B cell (primary cell): ENCODE results near the gene PPP2R5A. TPM values are rescaled to one million over a fixed set of nuclear protein-coding genes. Genes with fewer than 3 reads are reported as not detected.
A peak's percentile ranks its signal among the peaks of the same experiment; 100 is the strongest.

Experiments
- ATAC-seq: fragments of 200-7000 bp; cut with Tn5 transposase; one replicate; pipeline ENCODE4 v1.10.0; 2021; ENCODE audit warnings: low read depth, mild to moderate bottlenecking, moderate number of reproducible peaks, moderate library complexity
- CTCF ChIA-PET: fragments of 350-600 bp; sonication (Branson Sonifier 250); formaldehyde crosslinking; loops from one replicate; lab custom pipeline; 2021; ENCODE audit warnings: antibody characterized with exemption, inconsistent platforms; lab: Charles Lee
- POLR2A ChIA-PET: fragments of 350-600 bp; sonication (Branson Sonifier 250); formaldehyde crosslinking; loops from one replicate; lab custom pipeline; 2021; ENCODE audit warnings: antibody characterized with exemption; lab: Charles Lee
- DNase-seq: peaks from one replicate; pipeline ENCODE4 v3.0.0; 2013
- H2AFZ ChIP-seq: 2 replicates; pipeline ENCODE4 v1.6.1; 2012; ENCODE audit warnings: mild to moderate bottlenecking, low read depth, low read length; ENCODE audit not compliant: insufficient read depth, poor library complexity, severe bottlenecking
- H3K27ac ChIP-seq, 2 donors: 1 replicate in 1 of 2; 2 replicates in 1 of 2; pipeline ENCODE4 v1.5.1; 2012 to 2013; ENCODE audit warnings: low read length in 2 of 2, mild to moderate bottlenecking in 2 of 2, moderate library complexity in 1 of 2
- H3K27me3 ChIP-seq, 4 experiments: fragments of 200-600 bp in 1 of 4; sonication (generic) in 1 of 4; replicated peaks in 1 of 4; 1 replicate in 2 of 4; 2 replicates in 2 of 4; pipeline versions ENCODE4 v1.6.1 to v1.7.0; 2013 to 2016; ENCODE audit warnings: low read length in 3 of 4, mild to moderate bottlenecking in 2 of 4, mixed read lengths in 1 of 4, moderate library complexity in 1 of 4; ENCODE audit not compliant: insufficient read depth in 4 of 4, control insufficient read depth in 3 of 4; ENCODE audit errors: control extremely low read depth in 1 of 4
- H3K36me3 ChIP-seq, 2 experiments: replicated peaks in 1 of 2; 1 replicate in 1 of 2; 2 replicates in 1 of 2; pipeline versions ENCODE4 v1.6.1 to v1.7.1; 2013; ENCODE audit warnings: low read length in 1 of 2; ENCODE audit not compliant: insufficient read depth in 2 of 2, control insufficient read depth in 1 of 2; ENCODE audit errors: control extremely low read depth in 1 of 2, extremely low read depth in 1 of 2
- H3K4me1 ChIP-seq, 2 donors: fragments of 200-600 bp in 1 of 2; sonication (generic) in 1 of 2; 1 replicate in 1 of 2; 2 replicates in 1 of 2; pipeline versions ENCODE4 v1.5.1 to v1.6.1; 2013 to 2017; ENCODE audit warnings: low read length in 2 of 2; ENCODE audit not compliant: control insufficient read depth in 2 of 2, insufficient read depth in 2 of 2
- H3K4me2 ChIP-seq: replicated peaks from 2 replicates; pipeline ENCODE3; 2012; ENCODE audit warnings: mild to moderate bottlenecking, low read depth, low read length; ENCODE audit not compliant: poor library complexity, severe bottlenecking
- H3K4me3 ChIP-seq, 5 experiments: fragments of 200-600 bp in 1 of 5; sonication (generic) in 1 of 5; 1 replicate in 3 of 5; 2 replicates in 2 of 5; pipeline versions ENCODE4 v1.5.1 to v1.7.0; 2011 to 2016; ENCODE audit warnings: low read length in 4 of 5, mild to moderate bottlenecking in 4 of 5, low read depth in 2 of 5, control low read depth in 1 of 5, moderate library complexity in 1 of 5; ENCODE audit not compliant: insufficient read depth in 1 of 5; ENCODE audit errors: control extremely low read depth in 1 of 5, extremely low read depth in 1 of 5
- H3K79me2 ChIP-seq: fragments of 200-600 bp; sonication (generic); one replicate; pipeline ENCODE4 v1.6.0; 2016; ENCODE audit warnings: low read length; ENCODE audit not compliant: control insufficient read depth, insufficient read depth
- H3K9ac ChIP-seq: fragments of 200-600 bp; sonication (generic); 2 replicates; pipeline ENCODE4 v1.6.1; 2017; ENCODE audit warnings: mild to moderate bottlenecking, low read length, moderate library complexity
- H3K9me3 ChIP-seq, 3 donors: one replicate each; pipeline versions ENCODE4 v1.6.1 to v1.7.1; 2013; ENCODE audit warnings: low read length in 2 of 3; ENCODE audit not compliant: control insufficient read depth in 2 of 3, insufficient read depth in 1 of 3; ENCODE audit errors: control extremely low read depth in 1 of 3
- H4K20me1 ChIP-seq: 2 replicates; pipeline ENCODE4 v1.6.0; 2012; ENCODE audit warnings: mild to moderate bottlenecking, low read length; ENCODE audit not compliant: insufficient read depth, control insufficient read depth, poor library complexity, severe bottlenecking
- H3K27ac Mint-ChIP-seq: one replicate; pipeline ENCODE4 v1.8.0; 2021; ENCODE audit warnings: mixed read lengths
- H3K27me3 Mint-ChIP-seq: one replicate; pipeline ENCODE4 v1.8.0; 2021; ENCODE audit warnings: mixed read lengths
- H3K4me1 Mint-ChIP-seq: one replicate; pipeline ENCODE4 v1.8.0; 2021; ENCODE audit warnings: mixed read lengths
- H3K4me3 Mint-ChIP-seq: one replicate; pipeline ENCODE4 v1.8.0; 2021; ENCODE audit warnings: mixed read lengths
- H3K9me3 Mint-ChIP-seq: one replicate; pipeline ENCODE4 v1.8.0; 2022; ENCODE audit warnings: mixed read lengths; ENCODE audit not compliant: insufficient read depth
- CTCF ChIP-seq: fragments of 200-600 bp; IDR thresholded peaks from one replicate; pipeline ENCODE4 v1.8.0; 2022; ENCODE audit warnings: antibody characterized with exemption, mild to moderate bottlenecking
- EZH2 ChIP-seq: IDR thresholded peaks from 2 replicates; pipeline ENCODE4 v1.6.1; 2012; ENCODE audit warnings: borderline replicate concordance, low read depth, mild to moderate bottlenecking, moderate library complexity, low read length; ENCODE audit not compliant: insufficient read depth, poor library complexity, severe bottlenecking
- WGBS: methylation state at CpG from one replicate; pipeline ENCODE4 v1.1.5; 2013; ENCODE audit warnings: missing lambda C conversion rate; ENCODE audit not compliant: insufficient coverage; 5-methylcytosine and 5-hydroxymethylcytosine counted together
- intact Hi-C: fragments of 100-400 bp; cut with micrococcal nuclease; formaldehyde crosslinking; loops from one replicate; pipeline ENCODE4 v1.10.0; 2022
- polyA plus RNA-seq: library from polyadenylated mRNA; depleted of rRNA; stranded (reverse); fragments of >200 nt; gene quantifications from 2 replicates; pipeline ENCODE4 v1.2.3, GENCODE V29; 2012
- total RNA-seq, 2 donors: library from RNA; stranded (reverse); fragments of 120-200 nt in 1 of 2; gene quantifications; 1 replicate in 1 of 2; 2 replicates in 1 of 2; pipeline versions ENCODE4 v1.2.3 to v1.2.4, GENCODE V29; 2013 to 2022

PPP2R5A gene
- total and polyA plus RNA-seq, 2 donors (not counting 1 experiment from before 2014, with no cell fraction given), result 22.4 to 43.4 TPM

GRCh38 chr1:212297338-212297737 lies 12.1 kb downstream of the PPP2R5A start:
- H3K9ac ChIP-seq, result no peak overlapping the region
- H3K4me1 ChIP-seq, result peaks cover 9 to 18% of the 10 kb centered on the region in 2 donors
- intact Hi-C loops, result no loop called here

GRCh38 chr1:212301580-212301979 lies 16.4 kb downstream of the PPP2R5A start:
- no peak overlapping the region for H3K27ac Mint-ChIP-seq
- Histone ChIP-seq H4K20me1 (peaks cover 68% of the 10 kb centered on the region), H3K4me3 (no peak overlapping the region), H3K36me3 (no peaks in the 10 kb centered on the region), H3K9ac (no peak overlapping the region), H2AFZ (no peak overlapping the region), H3K79me2 (peaks cover 83% of the 10 kb centered on the region), H3K9me3 (peaks cover 0 to 2% (median 2%) of the 10 kb centered on the region in 3 donors), H3K4me1 (peaks cover 3 to 5% of the 10 kb centered on the region in 2 donors), H3K27me3 (no peaks in the 10 kb centered on the region), H3K27ac (no peak overlapping the region), H3K4me2 (no peak overlapping the region)
- no peak overlapping the region for H3K4me3 Mint-ChIP-seq
- H3K27me3 Mint-ChIP-seq, result no peaks in the 10 kb centered on the region
- ATAC-seq (no peak), DNase-seq (no peak)
- ChIA-PET POLR2A (no interaction called here), CTCF (interaction anchor here (0.7 to 1.9 kb wide), 2 partner anchors 11 to 65 kb away, joined by 3 to 5 read pairs; no protein-coding TSS in a partner anchor)
- 100% methylated on average over 1 of the region's 1 CpG for WGBS
- peaks cover 42% of the 10 kb centered on the region for H3K4me1 Mint-ChIP-seq
- TF ChIP-seq CTCF, result no peak
- no peak for TF ChIP-seq EZH2
- peaks cover 4% of the 10 kb centered on the region for H3K9me3 Mint-ChIP-seq
- intact Hi-C loops, result no loop called here

More at GRCh38 chr1:212297338-212297737, 12.1 kb downstream of the PPP2R5A start:
- peaks cover 85% of the 10 kb centered on the region for H3K79me2 ChIP-seq
- peaks cover 67% of the 10 kb centered on the region for H4K20me1 ChIP-seq
- no peak overlapping the region for H3K4me3 ChIP-seq
- H3K27ac Mint-ChIP-seq, result no peak overlapping the region
- peaks cover 54% of the 10 kb centered on the region for H3K4me1 Mint-ChIP-seq
- H3K27ac ChIP-seq, result no peak overlapping the region
- ChIA-PET POLR2A (no interaction called here), CTCF (interaction anchor here (8.5 kb wide), 1 partner anchor 226 kb away, joined by 101 read pairs; no protein-coding TSS in a partner anchor)
- H3K27me3 ChIP-seq, result no peaks in the 10 kb centered on the region
- WGBS, result 75% methylated on average over 5 of the region's 6 CpGs
- no peaks in the 10 kb centered on the region for H3K36me3 ChIP-seq
- DNase-seq (no peak), ATAC-seq (no peak)
- H3K9me3 Mint-ChIP-seq, result no peaks in the 10 kb centered on the region
- peak overlapping the region; percentile 11 for H3K4me2 ChIP-seq
- no peak overlapping the region for H3K4me3 Mint-ChIP-seq
- TF ChIP-seq CTCF, result no peak
- no peak for TF ChIP-seq EZH2
- H3K9me3 ChIP-seq, result no peaks in the 10 kb centered on the region
- no peaks in the 10 kb centered on the region for H3K27me3 Mint-ChIP-seq
- H2AFZ ChIP-seq, result no peak overlapping the region
